Left kidney (tissue), 2 donors: ENCODE results near the gene GABARAPL1. TPM values are rescaled to one million over a fixed set of nuclear protein-coding genes. Genes with fewer than 3 reads are reported as not detected.
A peak's percentile ranks its signal among the peaks of the same experiment; 100 is the strongest.
"Not testable (repeated sequence)": the region's sequence is repeated elsewhere in the genome, so short reads cannot be mapped to it uniquely, and the experiment has no call there.

Experiments used
- DNase-seq: peaks from one replicate; pipeline ENCODE4 v3.0.0-alpha.2; 2013
- polyA plus RNA-seq: library from polyadenylated mRNA; unstranded; fragments of 120-200 nt; gene quantifications from one replicate; pipeline ENCODE4 v1.2.1, GENCODE V29; 2013; ENCODE audit not compliant: insufficient read length

Gene GABARAPL1
- polyA plus RNA-seq, 1 donor, result 74.4 TPM

- no peak for DNase-seq
These were observed 18.5 kb upstream of the GABARAPL1 start for GRCh38 chr12:10194160-10194670.

GRCh38 chr12:10196210-10196609, 16.5 kb upstream of the GABARAPL1 start:
- DNase-seq, result no peak

GRCh38 chr12:10197879-10198278, 14.8 kb upstream of the GABARAPL1 start:
- no peak for DNase-seq

- DNase-seq, result not testable (repeated sequence)
These were observed 8.2 kb upstream of the GABARAPL1 start for GRCh38 chr12:10204495-10204894.

- no peak for DNase-seq
These were observed 7.4 kb upstream of the GABARAPL1 start for GRCh38 chr12:10205220-10205807.

GRCh38 chr12:10207136-10207535, 5.5 kb upstream of the GABARAPL1 start:
- DNase-seq, result no peak

- no peak for DNase-seq
These were observed 2.5 kb upstream of the GABARAPL1 start for GRCh38 chr12:10210225-10210624.

- DNase-seq, result no peak
These were observed 1.4 kb upstream of the GABARAPL1 start for GRCh38 chr12:10211101-10211939.

- DNase-seq, result peak; percentile 94
These were observed 538 bp upstream of the GABARAPL1 start for GRCh38 chr12:10211940-10212738.

GRCh38 chr12:10213168-10214135, 775 bp downstream of the GABARAPL1 start:
- DNase-seq, result peak; percentile 72

GRCh38 chr12:10214136-10214894, 1.6 kb downstream of the GABARAPL1 start:
- peak; percentile 30 for DNase-seq

- DNase-seq, result no peak
These were observed 2.2 kb downstream of the GABARAPL1 start for GRCh38 chr12:10214895-10215267.

GRCh38 chr12:10215436-10215835, 2.8 kb downstream of the GABARAPL1 start:
- DNase-seq, result no peak

- DNase-seq, result not testable (repeated sequence)
These were observed 3.3 kb downstream of the GABARAPL1 start for GRCh38 chr12:10215946-10216345.

- DNase-seq, result no peak
These were observed 5.3 kb downstream of the GABARAPL1 start for GRCh38 chr12:10218021-10218420.

GRCh38 chr12:10220398-10221077, 7.9 kb downstream of the GABARAPL1 start:
- no peak for DNase-seq

- DNase-seq, result no peak
These were observed 9.2 kb downstream of the GABARAPL1 start for GRCh38 chr12:10221846-10222245.

GRCh38 chr12:10223208-10223607, 10.5 kb downstream of the GABARAPL1 start:
- no peak for DNase-seq

- DNase-seq, result not testable (repeated sequence)
These were observed 12.7 kb downstream of the GABARAPL1 start for GRCh38 chr12:10225426-10225825.

- DNase-seq, result no peak
These were observed 13.4 kb downstream of the GABARAPL1 start for GRCh38 chr12:10226086-10226485.
